ENCODE measurements around the gene AP3M1.

AP3M1 gene

GRCh38 chr10:74117738-74118137 is 32.9 kb downstream of the AP3M1 start:
- Histone ChIP-seq H3K79me2 (ENCODE audit: control insufficient read depth, low read length) (no peaks in the 10 kb centered on the region), H3K4me1 (ENCODE audit: control insufficient read depth, low read length) (no peaks in the 10 kb centered on the region), H3K27me3 (ENCODE audit: control insufficient read depth, low read length) (no peaks in the 10 kb centered on the region), H3F3A (ENCODE audit: control insufficient read depth, insufficient read depth) (peaks cover 4% of the 10 kb centered on the region; the same call in 1 of the 2 replicates), H3K27ac (ENCODE audit: low read depth, low read length) (no peak overlapping the region), H3K4me3 (ENCODE audit: low read length) (no peak overlapping the region), H3K36me3 (ENCODE audit: control insufficient read depth, low read length) (peaks cover 96% of the 10 kb centered on the region), H3K4me2 (ENCODE audit: low read length) (no peak overlapping the region), H3K9me2 (replicated peaks; ENCODE audit: control insufficient read depth, low read length) (no peaks in the 10 kb centered on the region), H3K9me3 (ENCODE audit: control insufficient read depth, insufficient read depth, low read length) (no peaks in the 10 kb centered on the region), H4K20me1 (ENCODE audit: control insufficient read depth, insufficient read depth, low read depth, low read length) (no peaks in the 10 kb centered on the region)
- TF ChIP-seq EZH2phosphoT487 (IDR thresholded peaks at IDR 0.05; ENCODE audit: borderline replicate concordance, low read length): no peak
- TF ChIP-seq, protein P1, sequence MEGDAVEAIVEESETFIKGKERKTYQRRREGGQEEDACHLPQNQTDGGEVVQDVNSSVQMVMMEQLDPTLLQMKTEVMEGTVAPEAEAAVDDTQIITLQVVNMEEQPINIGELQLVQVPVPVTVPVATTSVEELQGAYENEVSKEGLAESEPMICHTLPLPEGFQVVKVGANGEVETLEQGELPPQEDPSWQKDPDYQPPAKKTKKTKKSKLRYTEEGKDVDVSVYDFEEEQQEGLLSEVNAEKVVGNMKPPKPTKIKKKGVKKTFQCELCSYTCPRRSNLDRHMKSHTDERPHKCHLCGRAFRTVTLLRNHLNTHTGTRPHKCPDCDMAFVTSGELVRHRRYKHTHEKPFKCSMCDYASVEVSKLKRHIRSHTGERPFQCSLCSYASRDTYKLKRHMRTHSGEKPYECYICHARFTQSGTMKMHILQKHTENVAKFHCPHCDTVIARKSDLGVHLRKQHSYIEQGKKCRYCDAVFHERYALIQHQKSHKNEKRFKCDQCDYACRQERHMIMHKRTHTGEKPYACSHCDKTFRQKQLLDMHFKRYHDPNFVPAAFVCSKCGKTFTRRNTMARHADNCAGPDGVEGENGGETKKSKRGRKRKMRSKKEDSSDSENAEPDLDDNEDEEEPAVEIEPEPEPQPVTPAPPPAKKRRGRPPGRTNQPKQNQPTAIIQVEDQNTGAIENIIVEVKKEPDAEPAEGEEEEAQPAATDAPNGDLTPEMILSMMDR (IDR thresholded peaks at IDR 0.05; ENCODE audit: low read depth, low read length, poor library complexity, severe bottlenecking): no peak

GRCh38 chr10:74114041-74114448 is 36.6 kb downstream of the AP3M1 start:
- TF ChIP-seq, protein P1 (IDR thresholded peaks at IDR 0.05; ENCODE audit: low read depth, low read length, poor library complexity, severe bottlenecking): no peak
- TF ChIP-seq EZH2phosphoT487 (IDR thresholded peaks at IDR 0.05; ENCODE audit: borderline replicate concordance, low read length): no peak
- Histone ChIP-seq H4K20me1 (ENCODE audit: control insufficient read depth, insufficient read depth, low read depth, low read length) (no peaks in the 10 kb centered on the region), H3K4me1 (ENCODE audit: control insufficient read depth, low read length) (no peaks in the 10 kb centered on the region), H3K4me2 (ENCODE audit: low read length) (no peak overlapping the region), H3F3A (ENCODE audit: control insufficient read depth, insufficient read depth) (peaks cover 3% of the 10 kb centered on the region; the same call in 1 of the 2 replicates), H3K9me2 (replicated peaks; ENCODE audit: control insufficient read depth, low read length) (no peaks in the 10 kb centered on the region), H3K27me3 (ENCODE audit: control insufficient read depth, low read length) (no peaks in the 10 kb centered on the region), H3K36me3 (ENCODE audit: control insufficient read depth, low read length) (peaks cover 96% of the 10 kb centered on the region), H3K4me3 (ENCODE audit: low read length) (no peak overlapping the region), H3K27ac (ENCODE audit: low read depth, low read length) (no peak overlapping the region), H3K9me3 (ENCODE audit: control insufficient read depth, insufficient read depth, low read length) (no peaks in the 10 kb centered on the region), H3K79me2 (ENCODE audit: control insufficient read depth, low read length) (no peaks in the 10 kb centered on the region)

DNA sequence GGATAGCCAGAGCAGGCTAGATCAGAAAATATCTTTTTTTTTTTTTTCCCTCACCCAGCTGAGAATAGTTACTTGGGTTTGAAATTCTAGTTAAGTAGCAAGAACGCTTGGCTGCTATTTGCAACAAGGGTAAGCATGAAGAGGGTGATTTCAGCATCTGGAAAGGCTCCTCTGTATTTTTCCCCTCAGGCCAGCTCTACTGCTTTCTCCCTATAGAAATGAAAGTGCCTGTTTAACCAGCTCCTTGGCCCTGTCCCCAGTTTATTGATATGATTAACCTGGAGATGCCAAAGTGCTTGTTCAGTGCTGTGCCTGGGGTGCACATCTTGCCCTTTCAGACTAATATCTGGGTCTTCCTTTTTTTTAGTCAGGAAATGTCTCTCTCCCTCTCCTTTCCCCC is 37.1 kb downstream of the AP3M1 start:
- no peak for TF ChIP-seq EZH2phosphoT487 (IDR thresholded peaks at IDR 0.05; ENCODE audit: borderline replicate concordance, low read length)
- TF ChIP-seq, protein P1 (IDR thresholded peaks at IDR 0.05; ENCODE audit: low read depth, low read length, poor library complexity, severe bottlenecking): no peak
- H3K4me1 ChIP-seq (ENCODE audit: control insufficient read depth, low read length): no peaks in the 10 kb centered on the region
- H4K20me1 ChIP-seq (ENCODE audit: control insufficient read depth, insufficient read depth, low read depth, low read length): no peaks in the 10 kb centered on the region
- H3K27me3 ChIP-seq (ENCODE audit: control insufficient read depth, low read length): no peaks in the 10 kb centered on the region
- no peak overlapping the region for H3K27ac ChIP-seq (ENCODE audit: low read depth, low read length)
- peaks cover 94% of the 10 kb centered on the region for H3K36me3 ChIP-seq (ENCODE audit: control insufficient read depth, low read length)
- no peaks in the 10 kb centered on the region for H3K9me2 ChIP-seq (replicated peaks; ENCODE audit: control insufficient read depth, low read length)
- H3K4me2 ChIP-seq (ENCODE audit: low read length): no peak overlapping the region
- no peaks in the 10 kb centered on the region for H3K9me3 ChIP-seq (ENCODE audit: control insufficient read depth, insufficient read depth, low read length)
- H3K4me3 ChIP-seq (ENCODE audit: low read length): no peak overlapping the region
- H3F3A ChIP-seq (ENCODE audit: control insufficient read depth, insufficient read depth): peaks cover 3% of the 10 kb centered on the region; the same call in 1 of the 2 replicates
- H3K79me2 ChIP-seq (ENCODE audit: control insufficient read depth, low read length): no peaks in the 10 kb centered on the region
